Parathyroid adenoma (tissue), 2 donors: Measurements from ENCODE around the gene UPF2.

Source experiments
- H2AFZ ChIP-seq: fragments of 300-600 bp; sonication (generic); one replicate; pipeline ENCODE4 v1.7.0; 2017; ENCODE audit warnings: antibody characterized with exemption, mild to moderate bottlenecking
- H3K27ac ChIP-seq: fragments of 300-600 bp; sonication (generic); one replicate; pipeline ENCODE4 v1.7.0; 2017
- H3K27me3 ChIP-seq: fragments of 300-600 bp; sonication (generic); one replicate; pipeline ENCODE4 v1.7.0; 2017; ENCODE audit warnings: low read length; ENCODE audit not compliant: control insufficient read depth, insufficient read depth
- H3K36me3 ChIP-seq: fragments of 300-600 bp; sonication (generic); one replicate; pipeline ENCODE4 v1.7.0; 2017; ENCODE audit warnings: low read length; ENCODE audit not compliant: control insufficient read depth, insufficient read depth
- H3K4me1 ChIP-seq: fragments of 300-600 bp; sonication (generic); one replicate; pipeline ENCODE4 v1.7.0; 2017; ENCODE audit warnings: control low read depth
- H3K4me2 ChIP-seq: fragments of 300-600 bp; sonication (generic); one replicate; pipeline ENCODE4 v1.7.0; 2017; ENCODE audit warnings: low read length
- H3K4me3 ChIP-seq: fragments of 300-600 bp; sonication (generic); one replicate; pipeline ENCODE4 v1.7.0; 2017; ENCODE audit warnings: low read depth, low read length
- H3K79me2 ChIP-seq: fragments of 300-600 bp; sonication (generic); one replicate; pipeline ENCODE4 v1.7.0; 2017; ENCODE audit warnings: control low read depth
- H3K9ac ChIP-seq: fragments of 300-600 bp; sonication (generic); one replicate; pipeline ENCODE4 v1.7.0; 2017; ENCODE audit warnings: mild to moderate bottlenecking
- H3K9me3 ChIP-seq: fragments of 300-600 bp; sonication (generic); one replicate; pipeline ENCODE4 v1.7.0; 2017; ENCODE audit warnings: low read length; ENCODE audit not compliant: control insufficient read depth
- CTCF ChIP-seq: fragments of 300-600 bp; sonication (generic); IDR thresholded peaks from one replicate; pipeline ENCODE4 v1.7.0; 2017; ENCODE audit warnings: antibody characterized with exemption, mild to moderate bottlenecking
- donor health status: primary hyperparathyroidism.

UPF2 gene

GRCh38 chr10:11913079-11913641, 129.4 kb downstream of the UPF2 start:
- Histone ChIP-seq H3K9ac (no peak overlapping the region), H3K36me3 (no peaks in the 10 kb centered on the region), H2AFZ (no peak overlapping the region), H3K4me1 (no peaks in the 10 kb centered on the region), H3K27ac (no peak overlapping the region), H3K79me2 (no peaks in the 10 kb centered on the region), H3K27me3 (no peaks in the 10 kb centered on the region), H3K4me2 (no peak overlapping the region), H3K9me3 (no peaks in the 10 kb centered on the region), H3K4me3 (no peak overlapping the region)
- no peak for TF ChIP-seq CTCF

- H3K27me3 ChIP-seq: no peaks in the 10 kb centered on the region
- H2AFZ ChIP-seq: no peak overlapping the region
- no peaks in the 10 kb centered on the region for H3K9me3 ChIP-seq
- no peaks in the 10 kb centered on the region for H3K36me3 ChIP-seq
- no peak overlapping the region for H3K4me2 ChIP-seq
- TF ChIP-seq CTCF: no peak
- H3K4me3 ChIP-seq: no peak overlapping the region
- H3K79me2 ChIP-seq: no peaks in the 10 kb centered on the region
- H3K27ac ChIP-seq: no peak overlapping the region
- no peak overlapping the region for H3K9ac ChIP-seq
- no peaks in the 10 kb centered on the region for H3K4me1 ChIP-seq
Measured at GRCh38 chr10:11910102-11910501, 132.5 kb downstream of the UPF2 start.

GRCh38 chr10:11909618-11910017, 133.0 kb downstream of the UPF2 start:
- Histone ChIP-seq H2AFZ (no peak overlapping the region), H3K36me3 (no peaks in the 10 kb centered on the region), H3K79me2 (no peaks in the 10 kb centered on the region), H3K9ac (no peak overlapping the region), H3K4me1 (no peaks in the 10 kb centered on the region), H3K27me3 (no peaks in the 10 kb centered on the region), H3K4me2 (no peak overlapping the region), H3K4me3 (no peak overlapping the region), H3K9me3 (no peaks in the 10 kb centered on the region), H3K27ac (no peak overlapping the region)
- TF ChIP-seq CTCF: no peak

- Histone ChIP-seq H3K9ac (no peak overlapping the region), H3K79me2 (no peaks in the 10 kb centered on the region), H3K36me3 (no peaks in the 10 kb centered on the region), H3K4me2 (no peak overlapping the region), H3K4me1 (no peaks in the 10 kb centered on the region), H2AFZ (no peak overlapping the region), H3K27me3 (no peaks in the 10 kb centered on the region), H3K9me3 (no peaks in the 10 kb centered on the region), H3K27ac (no peak overlapping the region), H3K4me3 (no peak overlapping the region)
- TF ChIP-seq CTCF: no peak
Measured at GRCh38 chr10:11908991-11909390, 133.6 kb downstream of the UPF2 start.

- H3K9me3 ChIP-seq: no peaks in the 10 kb centered on the region
- H3K27me3 ChIP-seq: no peaks in the 10 kb centered on the region
- H3K36me3 ChIP-seq: no peaks in the 10 kb centered on the region
- TF ChIP-seq CTCF: no peak
- no peak overlapping the region for H2AFZ ChIP-seq
- H3K4me2 ChIP-seq: no peak overlapping the region
- no peak overlapping the region for H3K27ac ChIP-seq
- no peaks in the 10 kb centered on the region for H3K79me2 ChIP-seq
- H3K4me1 ChIP-seq: no peaks in the 10 kb centered on the region
- no peak overlapping the region for H3K9ac ChIP-seq
- H3K4me3 ChIP-seq: no peak overlapping the region
Measured at GRCh38 chr10:11908536-11908935, 134.1 kb downstream of the UPF2 start.
